Activated naive CD8-positive, alpha-beta T cell (primary cell): ENCODE measurements around the gene SYT1.
"Not testable (repeated sequence)": the region's sequence is repeated elsewhere in the genome, so short reads cannot be mapped to it uniquely, and the experiment has no call there.

Experiments
- H3K27ac Mint-ChIP-seq: one replicate; pipeline ENCODE4 v1.8.0; 2021; ENCODE audit warnings: mixed read lengths
- H3K27me3 Mint-ChIP-seq: one replicate; pipeline ENCODE4 v1.8.0; 2021; ENCODE audit warnings: mixed read lengths
- H3K36me3 Mint-ChIP-seq: one replicate; pipeline ENCODE4 v1.8.0; 2021; ENCODE audit warnings: mixed read lengths
- H3K4me1 Mint-ChIP-seq: one replicate; pipeline ENCODE4 v1.8.0; 2021; ENCODE audit warnings: low read depth, mixed read lengths
- H3K4me3 Mint-ChIP-seq: one replicate; pipeline ENCODE4 v1.8.0; 2021; ENCODE audit warnings: mild to moderate bottlenecking, mixed read lengths
- H3K9me3 Mint-ChIP-seq: one replicate; pipeline ENCODE4 v1.8.0; 2021; ENCODE audit warnings: low read depth, mixed read lengths

The SYT1 gene

GRCh38 chr12:79203058-79203647, 338.6 kb downstream of the SYT1 start:
- Mint-ChIP-seq H3K9me3 (no peaks in the 10 kb centered on the region), H3K27ac (no peak overlapping the region), H3K27me3 (no peaks in the 10 kb centered on the region), H3K4me1 (no peaks in the 10 kb centered on the region), H3K36me3 (no peaks in the 10 kb centered on the region), H3K4me3 (no peak overlapping the region)

- Mint-ChIP-seq H3K4me3 (no peak overlapping the region), H3K27me3 (no peaks in the 10 kb centered on the region), H3K27ac (no peak overlapping the region), H3K4me1 (no peaks in the 10 kb centered on the region), H3K9me3 (peaks cover 8% of the 10 kb centered on the region), H3K36me3 (no peaks in the 10 kb centered on the region)
Measured at GRCh38 chr12:79206871-79207270, 342.3 kb downstream of the SYT1 start.

GRCh38 chr12:79210403-79210802, 345.8 kb downstream of the SYT1 start:
- H3K36me3 Mint-ChIP-seq, H3K27ac Mint-ChIP-seq, H3K4me1 Mint-ChIP-seq, H3K27me3 Mint-ChIP-seq, H3K4me3 Mint-ChIP-seq: not testable (repeated sequence)
- peaks cover 15% of the 10 kb centered on the region for H3K9me3 Mint-ChIP-seq

- Mint-ChIP-seq H3K27ac (no peak overlapping the region), H3K4me1 (no peaks in the 10 kb centered on the region), H3K27me3 (no peaks in the 10 kb centered on the region), H3K9me3 (peaks cover 28% of the 10 kb centered on the region), H3K36me3 (no peaks in the 10 kb centered on the region), H3K4me3 (no peak overlapping the region)
Measured at GRCh38 chr12:79217306-79217705, 352.7 kb downstream of the SYT1 start.

GRCh38 chr12:79223210-79223609, 358.6 kb downstream of the SYT1 start:
- no peaks in the 10 kb centered on the region for H3K27me3 Mint-ChIP-seq
- peaks cover 27% of the 10 kb centered on the region for H3K9me3 Mint-ChIP-seq
- no peaks in the 10 kb centered on the region for H3K4me1 Mint-ChIP-seq
- H3K27ac Mint-ChIP-seq, result no peak overlapping the region
- no peak overlapping the region for H3K4me3 Mint-ChIP-seq
- no peaks in the 10 kb centered on the region for H3K36me3 Mint-ChIP-seq

- Mint-ChIP-seq H3K4me1 (no peaks in the 10 kb centered on the region), H3K27me3 (no peaks in the 10 kb centered on the region), H3K36me3 (no peaks in the 10 kb centered on the region), H3K9me3 (peaks cover 27% of the 10 kb centered on the region), H3K4me3 (no peak overlapping the region), H3K27ac (no peak overlapping the region)
Measured at GRCh38 chr12:79223761-79224160, 359.2 kb downstream of the SYT1 start.

GRCh38 chr12:79227091-79227490, 362.5 kb downstream of the SYT1 start:
- Mint-ChIP-seq H3K27ac (no peak overlapping the region), H3K4me1 (no peaks in the 10 kb centered on the region), H3K4me3 (no peak overlapping the region), H3K27me3 (no peaks in the 10 kb centered on the region), H3K9me3 (peaks cover 15% of the 10 kb centered on the region), H3K36me3 (no peaks in the 10 kb centered on the region)

- no peak overlapping the region for H3K4me3 Mint-ChIP-seq
- no peak overlapping the region for H3K27ac Mint-ChIP-seq
- no peaks in the 10 kb centered on the region for H3K4me1 Mint-ChIP-seq
- no peaks in the 10 kb centered on the region for H3K36me3 Mint-ChIP-seq
- no peaks in the 10 kb centered on the region for H3K27me3 Mint-ChIP-seq
- peaks cover 14% of the 10 kb centered on the region for H3K9me3 Mint-ChIP-seq
Measured at GRCh38 chr12:79227646-79228045, 363.1 kb downstream of the SYT1 start.

- Mint-ChIP-seq H3K27ac (no peak overlapping the region), H3K27me3 (no peaks in the 10 kb centered on the region), H3K4me3 (no peak overlapping the region), H3K36me3 (no peaks in the 10 kb centered on the region), H3K9me3 (peaks cover 7% of the 10 kb centered on the region), H3K4me1 (no peaks in the 10 kb centered on the region)
Measured at GRCh38 chr12:79233341-79233781, 368.8 kb downstream of the SYT1 start.

GRCh38 chr12:79236920-79237319, 372.3 kb downstream of the SYT1 start:
- Mint-ChIP-seq H3K27ac (no peak overlapping the region), H3K4me3 (no peak overlapping the region), H3K27me3 (no peaks in the 10 kb centered on the region), H3K9me3 (no peaks in the 10 kb centered on the region), H3K36me3 (no peaks in the 10 kb centered on the region), H3K4me1 (no peaks in the 10 kb centered on the region)

GRCh38 chr12:79238246-79238645, 373.7 kb downstream of the SYT1 start:
- Mint-ChIP-seq H3K27me3 (no peaks in the 10 kb centered on the region), H3K36me3 (no peaks in the 10 kb centered on the region), H3K4me3 (no peak overlapping the region), H3K9me3 (no peaks in the 10 kb centered on the region), H3K27ac (no peak overlapping the region), H3K4me1 (no peaks in the 10 kb centered on the region)

- Mint-ChIP-seq H3K4me3 (no peak overlapping the region), H3K9me3 (peaks cover 3% of the 10 kb centered on the region), H3K4me1 (no peaks in the 10 kb centered on the region), H3K27ac (no peak overlapping the region), H3K27me3 (no peaks in the 10 kb centered on the region), H3K36me3 (no peaks in the 10 kb centered on the region)
Measured at GRCh38 chr12:79247494-79247893, 382.9 kb downstream of the SYT1 start.

GRCh38 chr12:79250186-79250585, 385.6 kb downstream of the SYT1 start:
- Mint-ChIP-seq H3K4me3 (no peak overlapping the region), H3K9me3 (peaks cover 3% of the 10 kb centered on the region), H3K36me3 (no peaks in the 10 kb centered on the region), H3K27ac (no peak overlapping the region), H3K4me1 (no peaks in the 10 kb centered on the region), H3K27me3 (no peaks in the 10 kb centered on the region)

GRCh38 chr12:79250960-79251755, 386.6 kb downstream of the SYT1 start:
- H3K9me3 Mint-ChIP-seq, result peaks cover 4% of the 10 kb centered on the region
- no peak overlapping the region for H3K4me3 Mint-ChIP-seq
- no peaks in the 10 kb centered on the region for H3K27me3 Mint-ChIP-seq
- no peaks in the 10 kb centered on the region for H3K4me1 Mint-ChIP-seq
- no peak overlapping the region for H3K27ac Mint-ChIP-seq
- H3K36me3 Mint-ChIP-seq, result no peaks in the 10 kb centered on the region

- H3K36me3 Mint-ChIP-seq, result no peaks in the 10 kb centered on the region
- peaks cover 4% of the 10 kb centered on the region for H3K9me3 Mint-ChIP-seq
- no peaks in the 10 kb centered on the region for H3K27me3 Mint-ChIP-seq
- no peak overlapping the region for H3K4me3 Mint-ChIP-seq
- H3K27ac Mint-ChIP-seq, result no peak overlapping the region
- H3K4me1 Mint-ChIP-seq, result no peaks in the 10 kb centered on the region
Measured at GRCh38 chr12:79252358-79253075, 387.9 kb downstream of the SYT1 start.
